Cardiac atrium fibroblast (primary cell): ENCODE measurements around the gene BTNL8. TPM values are rescaled to one million over a fixed set of nuclear protein-coding genes. Genes with fewer than 3 reads are reported as not detected.

ENCODE experiments used
- total RNA-seq: library from RNA; depleted of rRNA; stranded (reverse); fragments of >200 nt; gene quantifications from 2 replicates; pipeline ENCODE4 v1.2.3, GENCODE V29; 2015

BTNL8 gene
- total RNA-seq = not detected in 2 replicates

DNA sequence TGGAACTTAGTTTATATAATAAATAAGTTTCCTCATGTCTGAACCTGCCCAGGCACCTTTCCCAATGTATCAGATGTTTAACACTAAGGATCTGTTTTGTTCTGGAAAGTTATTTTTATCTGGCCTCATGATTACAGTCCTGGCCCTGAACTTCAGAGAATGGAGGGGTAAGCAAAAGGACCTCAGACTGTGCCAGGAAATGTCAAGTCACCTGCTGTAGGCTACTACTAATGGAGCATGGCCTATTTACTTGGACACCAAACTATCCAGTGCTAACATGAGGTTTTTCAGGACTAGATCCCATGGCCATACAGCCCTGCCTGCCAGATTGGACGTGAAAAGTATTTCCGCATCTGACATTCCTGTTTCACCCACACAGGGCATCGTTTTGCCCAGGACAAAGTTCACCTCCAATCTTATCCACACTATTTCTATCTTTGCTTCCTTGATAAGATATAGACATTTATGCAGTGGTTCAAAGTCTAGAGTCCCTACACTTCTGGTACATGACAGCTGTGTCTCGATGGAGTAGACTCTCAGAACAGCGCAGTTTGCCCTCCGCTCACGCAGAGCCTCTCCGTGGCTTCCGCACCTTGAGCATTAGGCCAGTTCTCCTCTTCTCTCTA is at the start of gene BTNL8:
TSS of gene BTNL8 (plus strand) at position 539 of the 626 bp plus-strand sequence. CDS start 152 bp downstream, outside the sequence.

DNA sequence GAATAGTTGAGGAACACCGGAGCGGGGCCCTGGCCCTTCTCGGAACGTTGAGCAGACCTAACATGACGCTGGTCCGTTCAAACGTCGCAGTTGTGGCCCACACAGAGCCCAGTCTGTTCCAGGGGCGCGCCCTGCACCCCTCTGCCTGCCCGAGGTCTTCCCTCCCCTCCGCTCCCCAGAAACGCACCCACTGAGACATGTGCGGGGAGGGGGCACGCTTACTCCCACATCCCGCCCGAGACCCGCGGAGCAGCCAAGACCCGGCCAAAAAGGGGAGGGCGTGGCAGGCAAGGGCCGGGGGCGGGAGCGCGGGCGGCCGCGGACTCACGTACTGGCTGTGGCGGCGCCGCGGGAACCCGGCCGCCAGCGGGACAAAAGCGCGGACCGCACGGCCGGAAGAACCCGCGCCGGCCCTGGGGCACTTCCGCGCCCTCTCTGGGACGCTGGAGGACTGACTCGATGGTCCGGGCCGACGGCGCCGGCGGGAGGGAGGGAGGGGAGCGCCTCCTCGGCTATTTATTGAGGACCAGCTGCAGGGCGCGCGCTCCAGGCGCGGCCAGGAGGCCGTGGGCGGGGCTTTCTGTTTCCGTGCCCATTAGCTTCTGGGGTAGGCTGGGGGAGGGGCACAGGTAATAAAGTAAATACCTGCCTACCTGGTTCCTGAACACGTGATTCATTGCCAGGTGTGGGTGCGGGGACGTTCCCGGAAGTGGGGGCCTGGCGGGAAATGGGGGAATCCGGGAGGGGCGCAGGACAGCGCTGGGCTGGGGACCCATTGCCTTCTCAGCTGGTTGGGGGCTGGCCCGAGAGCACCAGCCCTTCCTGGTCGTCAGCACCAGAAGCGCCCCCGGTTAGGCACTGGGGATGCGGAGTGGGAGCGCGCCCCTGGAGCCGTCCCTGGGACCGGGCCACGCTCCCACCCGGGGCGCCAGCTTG is 37.8 kb upstream of the BTNL8 start, which contains the start of gene ZFP62:
TSS of gene ZFP62 (minus strand) at position 390 of the 936 bp plus-strand sequence. CDS start at position 333, 57 bp downstream.

GRCh38 chr5:180988592-180988991 is 89.6 kb downstream of the BTNL8 start, which contains the start of gene BTNL3:
Gene BTNL3 (plus strand): TSS chr5:180988846. CDS start chr5:180989029, 183 bp downstream.

Other genes with a start within 250 kb of the BTNL8 start
- gene FLT4, start 249.6 kb upstream of the BTNL8 start, total RNA-seq = under 0.01 and 1.8 TPM in 2 replicates
- not detected in 2 replicates for gene OR2Y1, start 159.1 kb upstream of the BTNL8 start, total RNA-seq
- 153 and 173 TPM in 2 replicates for gene MGAT1, start 96.4 kb upstream of the BTNL8 start, total RNA-seq
- 2.9 and 6.1 TPM in 2 replicates for gene ZFP62, start 37.9 kb upstream of the BTNL8 start, total RNA-seq
- not detected in 2 replicates for gene BTNL3, start 89.7 kb downstream of the BTNL8 start, total RNA-seq
- not detected in 2 replicates for gene BTNL9, start 141.1 kb downstream of the BTNL8 start, total RNA-seq
- not detected in 2 replicates for gene OR2V1, start 232.0 kb downstream of the BTNL8 start, total RNA-seq
- gene OR2V2, start 248.4 kb downstream of the BTNL8 start, total RNA-seq = not detected in 2 replicates